GM18526 (cell line): ENCODE measurements around the gene ST7L.

Experiments
- POLR2A ChIP-seq: IDR thresholded peaks from 3 replicates; pipeline ENCODE4 v1.6.1; 2011; ENCODE audit not compliant: insufficient read length; ENCODE audit errors: extremely low read depth

The ST7L gene

DNA sequence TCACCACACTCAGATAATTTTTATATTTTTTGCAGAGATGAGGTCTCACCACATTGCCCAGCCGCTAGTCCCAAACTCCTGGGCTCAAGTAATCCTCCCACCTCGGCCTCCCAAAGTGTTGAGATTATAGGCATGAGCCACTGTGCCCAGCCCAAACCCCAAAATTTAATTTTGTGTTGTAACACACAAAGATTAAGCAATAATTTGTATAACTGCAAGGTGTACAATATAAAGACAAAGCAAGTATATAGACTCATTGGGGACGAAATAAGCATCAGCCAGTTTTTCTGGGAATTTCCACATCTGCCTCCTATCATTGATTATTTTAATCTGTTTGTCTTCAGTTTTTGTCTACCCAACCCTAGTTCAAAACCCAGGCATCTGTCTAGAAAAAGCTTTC is 42.7 kb downstream of the ST7L start:
- TF ChIP-seq POLR2A: no peak

DNA sequence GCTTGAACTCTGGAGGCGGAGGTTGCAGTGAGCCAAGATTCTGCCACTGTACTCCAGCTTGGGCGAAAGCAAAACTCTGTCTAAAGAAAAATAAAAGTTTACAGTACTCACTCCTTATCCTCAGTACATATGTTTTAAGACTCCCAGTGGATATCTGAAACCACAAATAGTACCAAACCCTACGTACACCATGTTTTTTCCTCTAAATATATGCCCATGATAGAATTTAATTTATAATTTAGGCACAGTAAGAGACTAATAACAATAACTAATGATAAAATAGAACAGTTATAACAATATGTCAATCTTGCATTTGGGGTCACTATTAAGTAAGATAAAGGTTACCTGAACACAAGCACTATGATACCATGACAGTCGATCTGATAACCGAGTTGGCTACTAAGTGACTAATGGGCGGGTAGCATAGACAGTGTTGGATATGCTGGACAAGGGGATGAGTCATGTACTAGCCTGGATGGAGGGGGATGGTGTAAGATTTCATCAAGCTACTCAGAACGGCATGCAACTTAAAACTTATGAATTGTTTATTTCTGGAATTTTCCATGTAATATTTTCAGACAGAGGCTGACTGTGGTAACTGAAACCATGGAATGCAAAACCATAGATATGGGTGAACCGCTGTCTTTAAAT is 43.7 kb downstream of the ST7L start:
- no peak for TF ChIP-seq POLR2A

DNA sequence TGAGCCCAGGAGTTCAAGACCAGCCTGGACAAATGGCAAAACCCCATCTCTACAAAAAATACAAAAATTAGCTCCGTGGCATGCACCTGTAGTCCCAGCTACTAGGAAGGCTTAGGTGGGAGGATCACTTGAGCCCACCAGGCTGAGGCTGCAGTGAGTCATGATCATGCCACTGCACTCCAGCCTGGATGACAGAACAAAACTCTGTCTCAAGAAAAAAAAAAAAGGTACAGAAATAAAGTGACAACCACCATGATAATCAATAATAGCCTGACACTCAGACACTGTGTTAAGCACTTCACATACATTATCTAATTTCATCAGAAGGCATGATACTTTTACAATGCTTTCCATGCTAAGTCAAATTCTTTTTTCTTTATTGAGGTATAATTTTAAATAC is 53.1 kb downstream of the ST7L start:
- no peak for TF ChIP-seq POLR2A

DNA sequence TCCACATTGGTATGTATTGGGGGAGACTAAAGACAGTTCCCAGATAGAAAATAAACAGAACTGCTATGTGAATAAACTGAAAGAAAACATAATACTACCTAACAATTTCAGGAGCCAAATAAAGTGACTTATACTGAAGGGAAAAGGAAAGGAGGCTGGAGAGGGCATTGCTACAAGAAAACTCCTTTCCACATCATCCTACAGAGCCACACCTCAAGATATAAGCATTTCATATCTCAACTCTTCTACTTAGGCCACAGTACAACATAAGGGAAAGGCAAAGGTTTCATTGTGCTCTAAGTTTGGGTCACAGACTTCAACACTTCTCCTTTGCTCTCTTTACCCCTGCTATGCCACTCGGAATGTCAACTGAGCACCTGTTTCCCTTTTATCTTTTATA is 54.9 kb downstream of the ST7L start:
- no peak for TF ChIP-seq POLR2A

DNA sequence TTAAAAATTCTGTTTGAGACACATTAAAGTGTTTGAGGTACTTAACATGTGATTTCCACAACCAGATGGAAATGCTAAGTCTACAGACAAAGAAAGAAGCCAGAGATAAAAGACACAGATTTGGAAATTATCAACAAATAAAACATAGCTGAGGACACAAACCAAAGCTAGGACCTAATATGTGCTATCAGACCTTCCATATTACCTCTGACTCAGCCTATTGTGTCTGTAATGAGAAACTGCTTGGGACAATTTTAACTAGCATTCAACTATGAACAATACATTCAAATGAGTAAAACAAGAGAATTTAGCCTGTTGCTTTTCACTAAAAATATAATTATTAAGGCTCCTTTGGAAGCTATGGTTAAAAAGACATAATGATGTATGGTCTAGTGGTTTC is 55.6 kb downstream of the ST7L start:
- no peak for TF ChIP-seq POLR2A

DNA sequence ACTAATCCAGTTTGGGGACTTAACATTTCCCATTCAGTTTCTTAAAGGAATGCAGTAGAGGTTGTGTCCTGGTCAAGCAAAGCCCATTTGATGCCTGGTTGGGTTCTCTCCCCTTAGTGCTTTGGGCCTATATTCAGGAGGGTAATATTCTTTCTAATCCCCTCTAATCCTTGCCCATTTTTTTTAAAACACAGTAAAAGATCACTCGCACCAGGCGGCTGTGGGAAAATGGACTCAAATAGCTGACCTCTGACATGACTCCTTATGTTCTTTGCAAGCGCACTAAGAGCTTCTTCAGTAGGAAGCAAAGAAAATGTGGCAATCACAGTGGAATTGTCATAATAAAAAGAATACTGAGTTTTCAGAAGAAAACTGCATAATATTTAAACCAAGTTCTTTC is 60.3 kb downstream of the ST7L start:
- TF ChIP-seq POLR2A: no peak

DNA sequence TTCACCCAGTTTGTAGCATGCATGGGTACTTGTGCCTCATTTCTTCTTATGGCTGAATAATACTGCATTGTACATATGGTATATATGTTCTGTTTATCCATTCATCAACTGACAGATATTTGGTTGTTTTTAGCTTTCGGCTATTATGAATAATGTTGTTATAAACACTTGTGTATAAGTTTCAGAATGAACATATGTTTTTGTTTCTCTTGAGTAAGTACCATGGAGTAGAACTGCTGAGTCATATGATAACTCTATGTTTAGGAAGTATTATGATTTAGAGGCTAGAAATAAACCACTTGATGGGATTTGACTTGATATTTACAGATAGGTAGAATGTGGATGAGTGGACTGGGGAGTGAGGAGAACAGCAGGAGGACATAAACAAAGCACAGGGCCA is 61.6 kb downstream of the ST7L start:
- TF ChIP-seq POLR2A: no peak

DNA sequence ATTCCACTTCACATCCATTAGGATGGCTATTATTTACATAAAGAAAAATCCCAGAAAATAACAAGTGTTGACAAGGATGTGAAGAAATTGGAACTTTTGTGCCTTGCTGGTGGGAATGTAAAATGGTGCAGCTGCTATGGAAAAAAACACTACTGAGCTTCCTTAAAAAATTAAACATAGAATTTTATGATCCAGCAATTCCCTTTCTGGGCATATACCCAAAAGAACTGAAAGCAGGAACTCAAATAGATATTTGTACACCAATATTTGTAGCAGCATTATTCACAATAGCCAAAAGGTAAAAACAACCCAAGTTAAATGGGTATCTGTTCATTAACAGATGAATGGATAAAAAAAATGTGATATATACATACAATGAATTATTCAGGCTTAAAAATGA is 64.5 kb downstream of the ST7L start:
- TF ChIP-seq POLR2A: no peak

DNA sequence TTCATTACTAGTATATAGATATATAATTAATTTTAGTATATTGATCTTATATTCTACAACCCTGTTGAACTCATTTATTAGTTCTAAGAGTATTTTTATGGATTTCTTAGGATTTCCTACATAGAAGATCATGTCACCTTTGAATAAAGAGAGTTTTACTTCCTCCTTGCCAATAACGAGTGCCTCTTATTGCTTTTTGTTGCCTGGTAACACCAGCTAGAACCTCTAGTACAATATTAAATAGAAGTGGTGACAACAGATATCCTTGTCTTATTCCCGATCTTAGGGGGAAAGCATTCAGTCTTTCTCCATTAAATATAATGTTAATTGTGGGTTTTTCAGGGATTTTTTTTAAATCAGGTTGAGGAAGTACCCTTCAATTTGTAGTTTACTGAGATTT is 69.4 kb downstream of the ST7L start:
- no peak for TF ChIP-seq POLR2A

DNA sequence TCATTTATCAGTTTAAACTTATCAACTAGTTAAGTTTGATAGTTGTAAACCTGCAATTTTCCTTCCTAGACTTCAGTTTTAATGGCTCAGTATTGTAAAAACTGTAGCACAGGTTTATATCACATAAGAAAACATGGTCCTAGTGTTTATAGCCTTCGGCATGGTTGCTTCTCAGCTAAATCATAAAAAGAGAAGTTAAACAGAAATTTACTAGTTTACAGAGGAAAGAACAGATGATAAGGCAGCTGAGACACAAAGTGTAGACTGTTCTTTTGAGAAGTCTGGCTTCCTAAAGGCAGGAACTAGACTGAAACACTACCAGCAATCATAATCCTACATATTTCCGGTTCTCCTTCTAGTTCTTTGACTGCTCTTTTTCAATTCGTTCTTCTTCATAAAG is 70.4 kb downstream of the ST7L start:
- TF ChIP-seq POLR2A: no peak

DNA sequence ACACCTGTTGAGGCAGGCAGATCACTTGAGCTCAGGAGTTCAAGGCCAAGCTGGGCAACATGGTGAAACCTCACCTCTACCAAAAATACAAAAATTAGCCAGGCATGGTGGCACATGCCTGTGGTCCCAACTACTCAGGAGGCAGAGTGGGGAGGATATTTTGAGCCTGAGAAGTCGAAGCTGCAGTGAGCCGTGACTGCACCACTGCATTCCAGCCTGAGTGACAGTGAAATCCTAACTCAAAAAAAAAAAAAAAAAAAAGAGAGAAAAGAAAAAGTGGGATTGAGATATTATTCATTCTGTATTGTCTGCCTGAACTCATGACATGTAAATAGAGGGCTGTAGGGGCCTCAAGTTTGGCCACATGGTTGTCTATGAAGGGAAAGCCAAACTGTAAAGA is 72.9 kb downstream of the ST7L start:
- no peak for TF ChIP-seq POLR2A

DNA sequence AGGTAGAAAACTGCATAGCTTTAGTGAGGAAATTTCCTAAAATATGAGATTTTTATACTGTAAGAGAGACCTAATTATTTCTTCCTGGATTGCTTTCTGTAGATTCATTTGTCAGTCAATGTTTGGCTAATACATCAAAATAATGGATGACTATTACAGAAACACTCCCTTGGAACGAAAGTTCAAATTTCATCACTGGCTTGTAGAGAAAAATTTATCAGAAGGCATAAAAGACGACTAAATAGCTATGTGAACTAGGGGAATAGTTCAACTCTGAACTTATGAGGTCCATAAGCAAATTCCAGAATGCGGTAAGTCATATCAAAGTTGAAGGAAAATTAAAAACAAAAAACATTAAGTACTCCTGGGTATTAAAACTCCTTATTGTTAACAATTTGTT is 74.2 kb downstream of the ST7L start:
- TF ChIP-seq POLR2A: no peak

DNA sequence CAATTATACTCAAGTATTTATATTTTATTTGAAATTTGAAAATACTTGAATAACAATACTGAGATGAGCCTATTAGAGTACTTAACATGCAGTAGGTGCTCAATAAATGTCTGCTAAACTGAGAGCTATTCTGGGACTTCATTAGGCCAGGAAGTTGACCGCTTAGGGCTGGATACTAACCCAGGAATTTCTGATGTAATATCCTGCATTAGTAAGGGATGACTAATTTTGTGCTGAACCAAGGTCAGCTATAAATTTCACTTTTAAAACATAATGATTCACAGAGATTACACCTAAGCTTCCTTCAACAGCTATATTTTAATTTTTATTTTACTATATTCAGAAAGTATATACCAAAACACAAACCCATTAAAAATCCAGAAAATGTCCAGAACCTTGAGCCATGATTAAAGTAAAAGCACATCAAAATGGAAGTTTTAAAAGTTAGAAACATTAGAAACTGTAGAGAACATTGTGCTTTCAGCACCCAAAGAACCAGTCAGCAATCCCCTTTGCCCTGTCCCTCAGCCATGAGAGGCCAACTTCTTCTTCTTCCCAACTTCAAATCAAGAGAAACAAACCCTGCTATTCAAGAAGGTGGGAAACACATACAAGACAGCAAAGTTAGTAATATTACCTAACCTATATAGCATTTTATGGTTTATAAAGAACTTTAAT is 74.8 kb downstream of the ST7L start:
- TF ChIP-seq POLR2A: no peak

DNA sequence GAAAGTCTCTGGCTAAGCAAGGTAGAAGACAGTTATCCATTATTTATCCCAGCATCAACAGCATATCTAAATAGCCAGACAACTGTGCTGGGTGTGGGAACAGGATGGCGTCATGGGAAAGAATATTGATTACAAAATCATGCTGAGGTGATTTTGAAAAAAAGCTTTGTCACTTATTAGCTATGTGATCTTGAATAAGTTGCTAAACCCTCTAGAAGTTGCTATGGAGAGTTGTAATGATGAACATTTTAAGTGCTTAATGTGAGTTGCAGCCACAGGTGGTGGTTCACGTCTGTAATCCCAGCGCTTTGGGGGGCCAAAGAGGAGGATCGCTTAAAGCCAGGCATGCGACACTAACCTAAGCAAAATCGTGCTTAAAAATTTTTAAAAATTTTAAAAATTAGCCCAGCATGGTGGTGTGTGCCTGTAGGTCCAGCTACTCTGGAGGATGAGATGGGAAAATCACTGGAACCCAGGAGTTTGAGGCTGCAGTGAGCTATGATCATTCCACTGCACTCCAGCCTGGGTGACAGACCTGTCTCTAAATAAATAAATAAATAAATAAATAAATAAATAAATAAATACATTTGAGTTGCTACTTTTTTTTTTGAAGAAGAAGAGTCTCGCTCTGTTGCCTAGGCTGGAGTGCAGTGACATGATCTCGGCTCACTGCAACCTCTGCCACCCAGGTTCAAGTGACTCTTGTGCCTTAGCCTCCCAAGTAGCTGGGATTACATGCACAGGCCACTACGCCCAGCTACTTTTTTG is 76.6 kb downstream of the ST7L start:
- no peak for TF ChIP-seq POLR2A

DNA sequence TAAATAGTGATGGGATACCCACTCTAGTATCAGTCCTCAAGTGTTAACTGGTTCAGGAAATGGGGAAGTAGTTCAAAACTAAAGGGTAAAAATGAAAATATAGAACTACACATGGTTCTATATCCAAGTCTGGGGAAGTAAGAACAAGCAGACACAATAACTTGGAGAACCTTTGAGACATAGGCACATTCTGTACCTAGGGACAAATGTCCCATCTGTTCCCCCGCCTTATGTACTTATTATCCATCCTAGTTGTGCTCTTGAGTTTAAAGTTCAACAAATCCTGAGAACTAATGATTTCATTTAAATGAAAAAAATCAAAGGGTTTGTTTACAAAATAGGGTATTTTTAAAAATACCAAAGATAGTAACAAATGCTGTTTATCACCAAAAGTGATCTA is 77.6 kb downstream of the ST7L start:
- no peak for TF ChIP-seq POLR2A

DNA sequence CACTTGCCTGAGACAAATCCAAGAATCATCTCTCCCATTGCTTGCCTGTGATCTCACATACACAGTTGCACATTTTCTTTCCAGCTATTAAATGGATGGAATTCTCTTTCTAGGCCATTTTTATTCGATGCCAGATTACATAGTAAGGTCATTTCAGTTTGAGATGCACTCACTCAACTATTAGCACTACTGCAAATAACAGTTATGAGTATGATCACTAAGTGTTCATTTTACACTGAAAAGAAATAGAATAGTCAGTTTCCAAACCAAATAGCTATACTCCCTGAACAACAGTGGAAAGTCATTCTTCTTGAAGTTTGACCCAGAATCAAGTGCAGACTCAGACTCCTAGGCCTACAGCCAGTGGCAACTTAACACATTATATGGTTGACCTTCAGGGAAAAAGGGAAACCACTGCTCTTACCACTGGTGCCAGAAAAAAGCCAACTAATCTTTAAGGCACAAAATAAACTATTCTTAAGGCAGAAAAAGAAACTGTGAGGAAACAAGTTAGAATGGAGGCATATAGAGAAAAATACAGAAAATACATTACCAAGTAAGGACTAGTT is 78.6 kb downstream of the ST7L start:
- no peak for TF ChIP-seq POLR2A
